Esophagus muscularis mucosa (tissue), 4 donors: ENCODE measurements around the gene PADI6.

ENCODE experiments used
- EP300 ChIP-seq: sonication (generic); formaldehyde crosslinking; IDR thresholded peaks from one replicate; pipeline ENCODE4 v1.6.1; 2017; ENCODE audit warnings: antibody characterized with exemption
- POLR2A ChIP-seq: fragments of 450-650 bp; IDR thresholded peaks from one replicate; pipeline ENCODE4 v1.6.1; 2017; ENCODE audit warnings: antibody characterized with exemption, moderate library complexity, mild to moderate bottlenecking, low read depth
- POLR2AphosphoS5 ChIP-seq, 2 donors: sonication (generic); formaldehyde crosslinking; IDR thresholded peaks; one replicate each; pipeline ENCODE4 v1.6.1; 2017; ENCODE audit warnings: antibody characterized with exemption in 2 of 2
- TF ChIP-seq, protein P1 (sequence below), 3 experiments: fragments of 200-600 bp in 2 of 3; fragments of 450-650 bp in 1 of 3; sonication (generic) in 2 of 3; IDR thresholded peaks; one replicate each; pipeline ENCODE4 v1.5.1; 2017 to 2019; ENCODE audit warnings: antibody characterized with exemption in 3 of 3, mild to moderate bottlenecking in 2 of 3, moderate library complexity in 1 of 3

DNA sequence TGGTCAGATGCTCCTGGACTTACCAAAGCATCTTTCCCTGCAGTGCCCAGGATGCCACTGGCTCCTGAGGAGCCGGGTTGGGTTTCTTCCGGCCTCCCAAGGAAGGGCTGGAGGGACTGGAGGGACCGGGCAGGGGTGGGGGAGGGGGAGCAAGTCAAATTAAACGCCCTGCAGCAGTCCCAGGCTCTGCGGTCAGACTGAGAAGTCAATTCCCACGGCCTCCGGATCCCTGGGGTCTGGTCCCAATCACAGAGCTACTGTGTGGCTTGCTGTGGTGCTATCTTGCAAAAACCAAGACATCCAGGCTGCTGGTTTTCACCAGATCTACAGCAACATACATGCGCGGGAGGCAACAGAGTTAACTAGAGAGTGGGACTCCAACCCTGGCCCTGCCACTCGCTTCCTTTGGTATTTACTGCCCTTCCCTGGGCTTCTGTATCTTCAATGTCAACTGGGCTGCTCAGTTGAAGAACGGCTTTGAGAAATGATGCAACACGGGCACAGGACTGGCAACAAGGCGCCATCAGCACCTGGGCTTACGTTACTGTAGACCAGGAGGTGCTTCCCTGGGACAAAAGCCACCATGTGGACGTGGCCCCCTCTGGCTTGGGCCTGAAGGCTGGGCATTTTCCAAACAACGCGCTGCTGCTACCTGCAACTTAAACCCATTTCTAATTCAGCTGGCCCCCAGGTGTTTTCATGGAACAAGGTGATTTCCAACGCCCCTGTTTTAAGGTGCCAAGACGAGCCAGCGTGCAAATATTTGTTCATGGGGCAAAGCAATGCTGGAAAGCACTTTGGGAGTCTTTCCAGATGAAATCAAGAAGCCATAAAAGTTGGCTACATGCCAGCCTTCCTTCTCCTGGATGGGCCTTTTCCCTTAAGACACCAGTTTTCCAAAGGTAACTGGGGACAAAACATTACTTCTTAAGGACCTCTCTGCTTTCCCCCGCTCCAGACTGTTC lies 56.0 kb downstream of the PADI6 start:
- TF ChIP-seq, protein P1, sequence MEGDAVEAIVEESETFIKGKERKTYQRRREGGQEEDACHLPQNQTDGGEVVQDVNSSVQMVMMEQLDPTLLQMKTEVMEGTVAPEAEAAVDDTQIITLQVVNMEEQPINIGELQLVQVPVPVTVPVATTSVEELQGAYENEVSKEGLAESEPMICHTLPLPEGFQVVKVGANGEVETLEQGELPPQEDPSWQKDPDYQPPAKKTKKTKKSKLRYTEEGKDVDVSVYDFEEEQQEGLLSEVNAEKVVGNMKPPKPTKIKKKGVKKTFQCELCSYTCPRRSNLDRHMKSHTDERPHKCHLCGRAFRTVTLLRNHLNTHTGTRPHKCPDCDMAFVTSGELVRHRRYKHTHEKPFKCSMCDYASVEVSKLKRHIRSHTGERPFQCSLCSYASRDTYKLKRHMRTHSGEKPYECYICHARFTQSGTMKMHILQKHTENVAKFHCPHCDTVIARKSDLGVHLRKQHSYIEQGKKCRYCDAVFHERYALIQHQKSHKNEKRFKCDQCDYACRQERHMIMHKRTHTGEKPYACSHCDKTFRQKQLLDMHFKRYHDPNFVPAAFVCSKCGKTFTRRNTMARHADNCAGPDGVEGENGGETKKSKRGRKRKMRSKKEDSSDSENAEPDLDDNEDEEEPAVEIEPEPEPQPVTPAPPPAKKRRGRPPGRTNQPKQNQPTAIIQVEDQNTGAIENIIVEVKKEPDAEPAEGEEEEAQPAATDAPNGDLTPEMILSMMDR (IDR thresholded peaks at IDR 0.05) = no peak
- TF ChIP-seq POLR2AphosphoS5 (IDR thresholded peaks at IDR 0.05) = no peak
- no peak for TF ChIP-seq POLR2A
- no peak for TF ChIP-seq EP300
